Measurements from ENCODE around the gene CDH23. TPM values are rescaled to one million over a fixed set of nuclear protein-coding genes. Genes with fewer than 3 reads are reported as not detected.

The CDH23 gene
- polyA plus RNA-seq, 1 donor from 2014 or later, result 6.6 TPM

DNA sequence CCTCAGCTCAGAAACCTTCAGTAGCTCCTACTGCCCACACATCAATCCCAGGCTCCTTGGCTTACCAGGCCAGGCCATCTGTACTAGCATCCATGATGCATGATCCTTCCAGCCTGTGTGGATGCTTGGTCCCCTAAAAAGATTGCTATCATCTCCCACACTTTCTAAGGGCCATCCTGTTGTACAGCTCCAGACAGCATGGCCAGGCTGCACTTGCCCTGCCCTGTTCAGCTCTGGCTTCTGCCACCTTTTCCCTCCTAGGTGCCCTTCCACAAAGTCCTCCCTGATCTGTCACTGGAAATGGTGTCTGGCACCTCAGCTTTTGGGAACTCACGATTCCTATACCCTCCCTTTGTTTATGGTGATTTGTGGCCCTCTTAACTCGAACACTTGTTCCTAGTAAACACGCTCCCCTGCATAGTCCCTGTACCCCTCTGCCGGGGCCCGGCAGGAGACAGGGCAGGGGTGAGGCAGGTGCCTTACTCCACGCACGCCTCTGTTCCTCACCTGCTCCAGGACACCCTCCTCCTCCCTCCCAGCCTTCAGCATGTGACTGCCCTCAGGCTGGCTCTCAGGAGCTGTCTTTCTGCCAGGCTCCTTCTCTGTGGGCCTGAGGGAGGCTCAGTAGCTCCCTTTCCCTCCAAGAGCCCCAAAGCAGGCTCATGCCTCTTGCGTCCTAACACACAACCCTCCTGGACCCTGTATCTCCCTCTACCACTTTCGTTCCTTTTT, 71.8 kb downstream of the CDH23 start:
- no peaks in the 10 kb centered on the region for H3K9me3 ChIP-seq (ENCODE audit: low read length)
- H3K27ac ChIP-seq (ENCODE audit: low read length), result no peak overlapping the region
- no peak overlapping the region for H3K4me3 ChIP-seq (ENCODE audit: low read length)

DNA sequence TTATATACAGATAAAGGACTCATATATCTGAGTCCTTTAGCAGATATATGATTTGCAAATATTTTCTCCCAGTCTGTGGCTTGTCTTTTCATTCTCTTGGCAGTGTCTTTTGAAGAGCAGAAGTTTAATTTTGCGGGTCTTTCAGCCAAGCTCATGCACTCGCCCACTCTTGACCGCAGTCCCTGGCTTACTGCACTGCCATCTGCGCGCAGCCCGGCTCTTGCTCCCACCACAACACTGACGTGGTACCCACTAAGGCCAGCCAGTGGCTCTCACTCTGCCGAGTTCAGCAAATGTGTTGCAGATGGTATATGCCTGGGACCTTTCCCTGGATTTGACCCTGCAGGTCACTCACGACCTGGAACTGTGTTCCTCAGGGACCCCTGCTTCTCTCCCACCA, 74.3 kb downstream of the CDH23 start:
- H2AFZ ChIP-seq (ENCODE audit: low read depth, low read length), result no peak overlapping the region
- H3F3A ChIP-seq (ENCODE audit: insufficient read depth, low read length, poor library complexity, severe bottlenecking), result no peaks in the 10 kb centered on the region
- no peak overlapping the region for H3K9ac ChIP-seq (ENCODE audit: low read length)
- no peaks in the 10 kb centered on the region for H3K9me2 ChIP-seq (ENCODE audit: insufficient read depth, low read length)
- H3K4me2 ChIP-seq (ENCODE audit: low read length), result no peak overlapping the region
- TF ChIP-seq TAF1 (IDR thresholded peaks at IDR 0.05; ENCODE audit: low read depth) (no peak), RAD21 (conservative IDR thresholded peaks at IDR 0.05) (no peak), POLR2AphosphoS5 (IDR thresholded peaks at IDR 0.05) (no peak), MXI1 (conservative IDR thresholded peaks at IDR 0.05; ENCODE audit: poor library complexity, severe bottlenecking) (no peak), EZH2 (IDR thresholded peaks at IDR 0.05; ENCODE audit: borderline replicate concordance, insufficient read depth, low read length, poor library complexity, severe bottlenecking) (no peak), EP300 (conservative IDR thresholded peaks at IDR 0.05; ENCODE audit: poor library complexity, severe bottlenecking) (no peak), SMC3 (conservative IDR thresholded peaks at IDR 0.05; ENCODE audit: poor library complexity) (no peak)
- TF ChIP-seq, protein P1, sequence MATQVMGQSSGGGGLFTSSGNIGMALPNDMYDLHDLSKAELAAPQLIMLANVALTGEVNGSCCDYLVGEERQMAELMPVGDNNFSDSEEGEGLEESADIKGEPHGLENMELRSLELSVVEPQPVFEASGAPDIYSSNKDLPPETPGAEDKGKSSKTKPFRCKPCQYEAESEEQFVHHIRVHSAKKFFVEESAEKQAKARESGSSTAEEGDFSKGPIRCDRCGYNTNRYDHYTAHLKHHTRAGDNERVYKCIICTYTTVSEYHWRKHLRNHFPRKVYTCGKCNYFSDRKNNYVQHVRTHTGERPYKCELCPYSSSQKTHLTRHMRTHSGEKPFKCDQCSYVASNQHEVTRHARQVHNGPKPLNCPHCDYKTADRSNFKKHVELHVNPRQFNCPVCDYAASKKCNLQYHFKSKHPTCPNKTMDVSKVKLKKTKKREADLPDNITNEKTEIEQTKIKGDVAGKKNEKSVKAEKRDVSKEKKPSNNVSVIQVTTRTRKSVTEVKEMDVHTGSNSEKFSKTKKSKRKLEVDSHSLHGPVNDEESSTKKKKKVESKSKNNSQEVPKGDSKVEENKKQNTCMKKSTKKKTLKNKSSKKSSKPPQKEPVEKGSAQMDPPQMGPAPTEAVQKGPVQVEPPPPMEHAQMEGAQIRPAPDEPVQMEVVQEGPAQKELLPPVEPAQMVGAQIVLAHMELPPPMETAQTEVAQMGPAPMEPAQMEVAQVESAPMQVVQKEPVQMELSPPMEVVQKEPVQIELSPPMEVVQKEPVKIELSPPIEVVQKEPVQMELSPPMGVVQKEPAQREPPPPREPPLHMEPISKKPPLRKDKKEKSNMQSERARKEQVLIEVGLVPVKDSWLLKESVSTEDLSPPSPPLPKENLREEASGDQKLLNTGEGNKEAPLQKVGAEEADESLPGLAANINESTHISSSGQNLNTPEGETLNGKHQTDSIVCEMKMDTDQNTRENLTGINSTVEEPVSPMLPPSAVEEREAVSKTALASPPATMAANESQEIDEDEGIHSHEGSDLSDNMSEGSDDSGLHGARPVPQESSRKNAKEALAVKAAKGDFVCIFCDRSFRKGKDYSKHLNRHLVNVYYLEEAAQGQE (IDR thresholded peaks at IDR 0.05; ENCODE audit: borderline replicate concordance), result no peak
- TF ChIP-seq, protein P2, sequence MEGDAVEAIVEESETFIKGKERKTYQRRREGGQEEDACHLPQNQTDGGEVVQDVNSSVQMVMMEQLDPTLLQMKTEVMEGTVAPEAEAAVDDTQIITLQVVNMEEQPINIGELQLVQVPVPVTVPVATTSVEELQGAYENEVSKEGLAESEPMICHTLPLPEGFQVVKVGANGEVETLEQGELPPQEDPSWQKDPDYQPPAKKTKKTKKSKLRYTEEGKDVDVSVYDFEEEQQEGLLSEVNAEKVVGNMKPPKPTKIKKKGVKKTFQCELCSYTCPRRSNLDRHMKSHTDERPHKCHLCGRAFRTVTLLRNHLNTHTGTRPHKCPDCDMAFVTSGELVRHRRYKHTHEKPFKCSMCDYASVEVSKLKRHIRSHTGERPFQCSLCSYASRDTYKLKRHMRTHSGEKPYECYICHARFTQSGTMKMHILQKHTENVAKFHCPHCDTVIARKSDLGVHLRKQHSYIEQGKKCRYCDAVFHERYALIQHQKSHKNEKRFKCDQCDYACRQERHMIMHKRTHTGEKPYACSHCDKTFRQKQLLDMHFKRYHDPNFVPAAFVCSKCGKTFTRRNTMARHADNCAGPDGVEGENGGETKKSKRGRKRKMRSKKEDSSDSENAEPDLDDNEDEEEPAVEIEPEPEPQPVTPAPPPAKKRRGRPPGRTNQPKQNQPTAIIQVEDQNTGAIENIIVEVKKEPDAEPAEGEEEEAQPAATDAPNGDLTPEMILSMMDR (IDR thresholded peaks at IDR 0.05; ENCODE audit: poor library complexity, severe bottlenecking), result no peak
- H4K20me1 ChIP-seq (ENCODE audit: insufficient read depth), result no peaks in the 10 kb centered on the region
- H3K27me3 ChIP-seq (ENCODE audit: insufficient read depth, low read depth, low read length), result no peaks in the 10 kb centered on the region
- no peak overlapping the region for H3K4me3 ChIP-seq (ENCODE audit: low read length)
- H3K27ac ChIP-seq (ENCODE audit: low read length), result no peak overlapping the region
- no peaks in the 10 kb centered on the region for H3K36me3 ChIP-seq (ENCODE audit: insufficient read depth, low read length)
- H3K9me3 ChIP-seq (ENCODE audit: low read length), result no peaks in the 10 kb centered on the region
- H3K79me2 ChIP-seq (replicated peaks; ENCODE audit: insufficient read depth, low read length), result no peaks in the 10 kb centered on the region

More for the DNA sequence above, 71.8 kb downstream of the CDH23 start:
- Histone ChIP-seq H3K4me2 (ENCODE audit: low read length) (no peak overlapping the region), H3F3A (ENCODE audit: insufficient read depth, low read length, poor library complexity, severe bottlenecking) (no peaks in the 10 kb centered on the region), H3K27me3 (ENCODE audit: insufficient read depth, low read depth, low read length) (no peaks in the 10 kb centered on the region), H3K9me2 (ENCODE audit: insufficient read depth, low read length) (no peaks in the 10 kb centered on the region), H2AFZ (ENCODE audit: low read depth, low read length) (no peak overlapping the region), H3K36me3 (ENCODE audit: insufficient read depth, low read length) (no peaks in the 10 kb centered on the region), H3K79me2 (replicated peaks; ENCODE audit: insufficient read depth, low read length) (no peaks in the 10 kb centered on the region), H3K9ac (ENCODE audit: low read length) (no peak overlapping the region), H4K20me1 (ENCODE audit: insufficient read depth) (no peaks in the 10 kb centered on the region)
- TF ChIP-seq EP300 (conservative IDR thresholded peaks at IDR 0.05; ENCODE audit: poor library complexity, severe bottlenecking), result no peak
- TF ChIP-seq RAD21 (conservative IDR thresholded peaks at IDR 0.05), result no peak
- TF ChIP-seq SMC3 (conservative IDR thresholded peaks at IDR 0.05; ENCODE audit: poor library complexity), result no peak
- no peak for TF ChIP-seq POLR2AphosphoS5 (IDR thresholded peaks at IDR 0.05)
- TF ChIP-seq MXI1 (conservative IDR thresholded peaks at IDR 0.05; ENCODE audit: poor library complexity, severe bottlenecking), result no peak
- TF ChIP-seq, protein P2 (IDR thresholded peaks at IDR 0.05; ENCODE audit: poor library complexity, severe bottlenecking), result no peak
- TF ChIP-seq EZH2 (IDR thresholded peaks at IDR 0.05; ENCODE audit: borderline replicate concordance, insufficient read depth, low read length, poor library complexity, severe bottlenecking), result no peak
- TF ChIP-seq, protein P1 (IDR thresholded peaks at IDR 0.05; ENCODE audit: borderline replicate concordance), result no peak
- no peak for TF ChIP-seq TAF1 (IDR thresholded peaks at IDR 0.05; ENCODE audit: low read depth)

Data from neural cell (in vitro differentiated cells).